A172 (cell line): Measurements from ENCODE around the gene ZNF341. TPM values are rescaled to one million over a fixed set of nuclear protein-coding genes. Genes with fewer than 3 reads are reported as not detected.

Source experiments
- DNase-seq: peaks from one replicate; pipeline ENCODE4 v3.0.0-alpha.2; 2015; ENCODE audit warnings: low spot score
- total RNA-seq: library from RNA; depleted of rRNA; stranded (reverse); fragments of >200 nt; shearing (Covaris generic); gene quantifications from 2 replicates; pipeline ENCODE4 v1.2.3, GENCODE V29; 2014

Gene ZNF341
- total RNA-seq, 1 experiment from 2014 or later: 0.81 TPM

- peak; percentile 24 for DNase-seq
Measured at GRCh38 chr20:33793011-33793931, 61.5 kb downstream of the ZNF341 start.

GRCh38 chr20:33796263-33796906, 64.6 kb downstream of the ZNF341 start:
- no peak for DNase-seq

GRCh38 chr20:33796907-33797544, 65.2 kb downstream of the ZNF341 start:
- DNase-seq: no peak

- DNase-seq: no peak
Measured at GRCh38 chr20:33798444-33798843, 66.6 kb downstream of the ZNF341 start.

- DNase-seq: peak; percentile 64
Measured at GRCh38 chr20:33803921-33804337, 72.1 kb downstream of the ZNF341 start.

- no peak for DNase-seq
Measured at GRCh38 chr20:33808388-33808787, 76.6 kb downstream of the ZNF341 start.

- no peak for DNase-seq
Measured at GRCh38 chr20:33810259-33810658, 78.5 kb downstream of the ZNF341 start.

- DNase-seq: peak; percentile 99
Measured at GRCh38 chr20:33810885-33811775, 79.3 kb downstream of the ZNF341 start, which contains the start of gene CHMP4B. TSS of gene CHMP4B (plus strand) at chr20:33811348. CDS start at chr20:33811469, 121 bp downstream.

- DNase-seq: no peak
Measured at GRCh38 chr20:33811776-33812151, 80.0 kb downstream of the ZNF341 start.

- DNase-seq: peak; percentile 88
Measured at GRCh38 chr20:33812152-33812849, 80.5 kb downstream of the ZNF341 start.

- DNase-seq: peak; percentile 31
Measured at GRCh38 chr20:33812908-33813462, 81.2 kb downstream of the ZNF341 start.

- DNase-seq: no peak
Measured at GRCh38 chr20:33814238-33814712, 82.5 kb downstream of the ZNF341 start.

GRCh38 chr20:33815671-33816070, 83.9 kb downstream of the ZNF341 start:
- no peak for DNase-seq

GRCh38 chr20:33816191-33816590, 84.4 kb downstream of the ZNF341 start:
- no peak for DNase-seq

GRCh38 chr20:33817411-33817810, 85.6 kb downstream of the ZNF341 start:
- DNase-seq: no peak

- no peak for DNase-seq
Measured at GRCh38 chr20:33819456-33819855, 87.7 kb downstream of the ZNF341 start.

GRCh38 chr20:33820362-33820761, 88.6 kb downstream of the ZNF341 start:
- no peak for DNase-seq

- no peak for DNase-seq
Measured at GRCh38 chr20:33821270-33821836, 89.6 kb downstream of the ZNF341 start.

GRCh38 chr20:33822423-33822822, 90.6 kb downstream of the ZNF341 start:
- no peak for DNase-seq

- no peak for DNase-seq
Measured at GRCh38 chr20:33822991-33823390, 91.2 kb downstream of the ZNF341 start.
